Muscle layer of duodenum (tissue), 2 donors: ENCODE data around the gene PICALM.

ENCODE experiments used
- H3K27ac ChIP-seq: one replicate; pipeline ENCODE4 v1.7.0; 2013; ENCODE audit warnings: mild to moderate bottlenecking, low read length
- H3K27me3 ChIP-seq: one replicate; pipeline ENCODE4 v1.7.0; 2013; ENCODE audit warnings: low read depth, mild to moderate bottlenecking, control low read depth, low read length
- H3K36me3 ChIP-seq, 2 donors: one replicate each; pipeline ENCODE4 v1.7.0; 2013; ENCODE audit warnings: low read length in 2 of 2, control low read depth in 1 of 2, mild to moderate bottlenecking in 1 of 2; ENCODE audit not compliant: insufficient read depth in 2 of 2, control insufficient read depth in 1 of 2
- H3K4me1 ChIP-seq, 2 donors: one replicate each; pipeline ENCODE4 v1.7.0; 2013; ENCODE audit warnings: low read length in 2 of 2, mild to moderate bottlenecking in 2 of 2, control low read depth in 1 of 2, moderate library complexity in 1 of 2; ENCODE audit not compliant: insufficient read depth in 2 of 2, control insufficient read depth in 1 of 2
- H3K4me3 ChIP-seq, 2 donors: one replicate each; pipeline ENCODE4 v1.7.0; 2013; ENCODE audit warnings: low read length in 2 of 2, low read depth in 1 of 2, mild to moderate bottlenecking in 1 of 2
- H3K9me3 ChIP-seq, 2 donors: one replicate each; pipeline ENCODE4 v1.7.0; 2013; ENCODE audit warnings: low read length in 2 of 2, control low read depth in 1 of 2, mild to moderate bottlenecking in 1 of 2; ENCODE audit not compliant: control insufficient read depth in 1 of 2
- donor health status: healthy.

PICALM gene

GRCh38 chr11:86063536-86063935 is 5.3 kb downstream of the PICALM start:
- H3K4me1 ChIP-seq = peaks cover 8 to 33% of the 10 kb centered on the region in 2 donors
- no peak overlapping the region for H3K4me3 ChIP-seq
- no peaks in the 10 kb centered on the region for H3K27me3 ChIP-seq
- H3K27ac ChIP-seq = peak overlapping the region; percentile 58
- no peaks in the 10 kb centered on the region for H3K9me3 ChIP-seq
- H3K36me3 ChIP-seq = peaks cover 0 to 9% of the 10 kb centered on the region in 2 donors

- H3K36me3 ChIP-seq = peaks cover 0 to 4% of the 10 kb centered on the region in 2 donors
- peaks cover 11 to 41% of the 10 kb centered on the region in 2 donors for H3K4me1 ChIP-seq
- H3K27me3 ChIP-seq = no peaks in the 10 kb centered on the region
- no peak overlapping the region for H3K4me3 ChIP-seq
- no peaks in the 10 kb centered on the region for H3K9me3 ChIP-seq
- H3K27ac ChIP-seq = peak overlapping the region; percentile 49
Observed at GRCh38 chr11:86062719-86063118, 6.2 kb downstream of the PICALM start.

GRCh38 chr11:86061483-86062205 is 7.2 kb downstream of the PICALM start:
- Histone ChIP-seq H3K9me3 (no peaks in the 10 kb centered on the region), H3K4me3 (no peak overlapping the region), H3K4me1 (peaks cover 11 to 41% of the 10 kb centered on the region in 2 donors), H3K27me3 (no peaks in the 10 kb centered on the region), H3K27ac (no peak overlapping the region), H3K36me3 (peaks cover 0 to 4% of the 10 kb centered on the region in 2 donors)

- Histone ChIP-seq H3K4me1 (peaks cover 11 to 44% of the 10 kb centered on the region in 2 donors), H3K4me3 (no peak overlapping the region), H3K9me3 (no peaks in the 10 kb centered on the region), H3K27ac (no peak overlapping the region), H3K36me3 (peaks cover 0 to 4% of the 10 kb centered on the region in 2 donors), H3K27me3 (no peaks in the 10 kb centered on the region)
Observed at GRCh38 chr11:86060544-86060943, 8.3 kb downstream of the PICALM start.

- Histone ChIP-seq H3K4me1 (peaks cover 10 to 42% of the 10 kb centered on the region in 2 donors), H3K27ac (no peak overlapping the region)
Observed at GRCh38 chr11:86058360-86058759, 10.5 kb downstream of the PICALM start.

GRCh38 chr11:86056351-86056854 is 12.5 kb downstream of the PICALM start:
- Histone ChIP-seq H3K4me1 (peaks cover 10 to 51% of the 10 kb centered on the region in 2 donors), H3K27me3 (no peaks in the 10 kb centered on the region), H3K36me3 (no peaks in the 10 kb centered on the region), H3K27ac (no peak overlapping the region), H3K4me3 (no peak overlapping the region), H3K9me3 (no peaks in the 10 kb centered on the region)

More at GRCh38 chr11:86058360-86058759, 10.5 kb downstream of the PICALM start:
- no peak overlapping the region for H3K4me3 ChIP-seq
- no peaks in the 10 kb centered on the region for H3K36me3 ChIP-seq
- H3K27me3 ChIP-seq = no peaks in the 10 kb centered on the region
- no peaks in the 10 kb centered on the region for H3K9me3 ChIP-seq

- Histone ChIP-seq H3K27me3 (no peaks in the 10 kb centered on the region), H3K4me1 (peaks cover 7 to 53% of the 10 kb centered on the region in 2 donors), H3K4me3 (no peak overlapping the region), H3K36me3 (no peaks in the 10 kb centered on the region), H3K27ac (no peak overlapping the region), H3K9me3 (no peaks in the 10 kb centered on the region)
Observed at GRCh38 chr11:86052693-86053641, 15.9 kb downstream of the PICALM start.

- Histone ChIP-seq H3K36me3 (no peaks in the 10 kb centered on the region), H3K9me3 (no peaks in the 10 kb centered on the region), H3K4me1 (peaks cover 8 to 59% of the 10 kb centered on the region in 2 donors), H3K27ac (no peak overlapping the region), H3K27me3 (no peaks in the 10 kb centered on the region), H3K4me3 (no peak overlapping the region)
Observed at GRCh38 chr11:86050196-86050709, 18.6 kb downstream of the PICALM start.

- Histone ChIP-seq H3K4me1 (peaks cover 18 to 64% of the 10 kb centered on the region in 2 donors), H3K9me3 (no peaks in the 10 kb centered on the region), H3K4me3 (no peak overlapping the region), H3K27ac (no peak overlapping the region), H3K27me3 (no peaks in the 10 kb centered on the region), H3K36me3 (no peaks in the 10 kb centered on the region)
Observed at GRCh38 chr11:86047275-86047991, 21.5 kb downstream of the PICALM start.

GRCh38 chr11:86046116-86046515 is 22.8 kb downstream of the PICALM start:
- Histone ChIP-seq H3K9me3 (no peaks in the 10 kb centered on the region), H3K36me3 (no peaks in the 10 kb centered on the region), H3K27ac (no peak overlapping the region), H3K4me1 (peaks cover 18 to 65% of the 10 kb centered on the region in 2 donors), H3K4me3 (no peak overlapping the region), H3K27me3 (no peaks in the 10 kb centered on the region)
